ENCODE data around the gene FITM1. TPM values are rescaled to one million over a fixed set of nuclear protein-coding genes. Genes with fewer than 3 reads are reported as not detected.

Gene FITM1
- polyA plus RNA-seq, 1 of the 3 experiments (the other 2 are of a cell fraction) = 0.12 TPM

- Histone ChIP-seq H3K4me2 (peak overlapping the region; percentile 90), H3K4me1 (ENCODE audit: control insufficient read depth in 1 of 2, insufficient read depth in 2 of 2, low read depth in 1 of 2, low read length in 1 of 2) (peaks cover 10 to 17% of the 10 kb centered on the region in 2 experiments), H3K36me3 (replicated peaks in 1 of 2; ENCODE audit: control insufficient read depth in 1 of 2, insufficient read depth in 2 of 2, low read length in 1 of 2) (peaks cover 12 to 39% of the 10 kb centered on the region in 2 experiments), H3K9me2 (no peaks in the 10 kb centered on the region), H3F3A (replicated peaks; ENCODE audit: insufficient read depth) (peaks cover 11% of the 10 kb centered on the region), H4K20me1 (ENCODE audit: insufficient read depth) (no peaks in the 10 kb centered on the region), H3K79me2 (ENCODE audit: insufficient read depth) (peaks cover 6% of the 10 kb centered on the region; the same call in 1 of the 2 replicates), H3K27me3 (ENCODE audit: insufficient read depth) (no peaks in the 10 kb centered on the region), H3K9ac (no peak overlapping the region; the same call in 1 of the 2 replicates), H3K27ac (ENCODE audit: low read depth in 2 of 2, low read length in 1 of 2) (no peak overlapping the region), H2AFZ (ENCODE audit: low read depth) (no peak overlapping the region), H3K9me3 (no peaks in the 10 kb centered on the region), H3K4me3 (ENCODE audit: low read depth in 2 of 2, low read length in 1 of 2) (peak overlapping the region; percentile 17 to 88; a peak in 1 of 4 replicates)
- no peak for DNase-seq
- POLR2A ChIA-PET = interaction anchor here (0.9 to 3.2 kb wide), 2 partner anchors 20 kb away, joined by 5 to 21 read pairs; partner anchors contain the start of gene PSME1
- 79% methylated on average over 6 of the region's 6 CpGs for WGBS (ENCODE audit: low lambda C conversion rate)
- CTCF ChIA-PET = interaction anchor here (0.8 to 3.8 kb wide), 6 partner anchors 7 to 70 kb away, joined by 3 to 16 read pairs (median 4); partner anchors contain the start of gene IRF9
- TF ChIP-seq JUND (IDR thresholded peaks at IDR 0.05) = no peak
- no peak for TF ChIP-seq POLR2AphosphoS5 (IDR thresholded peaks at IDR 0.05; ENCODE audit: low read depth, low read length)
- no peak for TF ChIP-seq MEF2A (IDR thresholded peaks at IDR 0.05; ENCODE audit: borderline replicate concordance, low read depth)
- TF ChIP-seq RAD21 (IDR thresholded peaks at IDR 0.05; ENCODE audit: low read length) = no peak
- no peak for TF ChIP-seq IRF3 (IDR thresholded peaks at IDR 0.05; ENCODE audit: low read depth, low read length)
- no peak for TF ChIP-seq ELF1 (IDR thresholded peaks at IDR 0.05)
Measured at GRCh38 chr14:24116128-24116814, 14.2 kb upstream of the FITM1 start.

- Histone ChIP-seq H3K9me3 (no peaks in the 10 kb centered on the region), H3F3A (replicated peaks; ENCODE audit: insufficient read depth) (peaks cover 11% of the 10 kb centered on the region), H3K27ac (ENCODE audit: low read depth in 2 of 2, low read length in 1 of 2) (no peak overlapping the region), H3K4me3 (ENCODE audit: low read depth in 2 of 2, low read length in 1 of 2) (no peak overlapping the region), H3K9ac (no peak overlapping the region), H3K36me3 (replicated peaks in 1 of 2; ENCODE audit: control insufficient read depth in 1 of 2, insufficient read depth in 2 of 2, low read length in 1 of 2) (peaks cover 12 to 44% of the 10 kb centered on the region in 2 experiments), H4K20me1 (ENCODE audit: insufficient read depth) (no peaks in the 10 kb centered on the region), H3K27me3 (ENCODE audit: insufficient read depth) (no peaks in the 10 kb centered on the region), H3K4me1 (ENCODE audit: control insufficient read depth in 1 of 2, insufficient read depth in 2 of 2, low read depth in 1 of 2, low read length in 1 of 2) (peaks cover 10 to 17% of the 10 kb centered on the region in 2 experiments), H3K79me2 (ENCODE audit: insufficient read depth) (peaks cover 6% of the 10 kb centered on the region; the same call in 1 of the 2 replicates), H3K4me2 (no peak overlapping the region), H2AFZ (ENCODE audit: low read depth) (no peak overlapping the region), H3K9me2 (no peaks in the 10 kb centered on the region)
- TF ChIP-seq MAX (IDR thresholded peaks at IDR 0.05; ENCODE audit: low read depth) (no peak), CTCF (IDR thresholded peaks at IDR 0.05) (no peak), FOSL2 (IDR thresholded peaks at IDR 0.05; ENCODE audit: borderline replicate concordance, low read depth) (no peak), NFIC (IDR thresholded peaks at IDR 0.05; ENCODE audit: borderline replicate concordance) (no peak)
- CTCF ChIA-PET = interaction anchor here (1.1 to 3.8 kb wide), 5 partner anchors 8 to 69 kb away, joined by 3 to 16 read pairs (median 5); partner anchors contain the start of gene IRF9
- 83% methylated on average over 5 of the region's 6 CpGs for WGBS (ENCODE audit: low lambda C conversion rate)
- no peak for DNase-seq
- POLR2A ChIA-PET = interaction anchor here (0.9 kb wide), 1 partner anchor 19 kb away, joined by 5 read pairs; the partner anchor contains the start of gene PSME1
Measured at GRCh38 chr14:24117179-24117578, 13.3 kb upstream of the FITM1 start.

All from SK-N-SH (cell line).